HL-60 (cell line): Measurements from ENCODE around the gene RRP15.

Source experiments
- DNase-seq, 2 experiments: peaks; one replicate each; pipeline ENCODE4 v3.0.0-alpha.2; 2010 to 2020; ENCODE audit warnings: low read depth in 1 of 2, low spot score in 1 of 2
- H3K27ac ChIP-seq: fragments of 250-450 bp; sonication (Bioruptor Pico); replicated peaks from 2 replicates; pipeline ENCODE4 v1.5.1; 2020; ENCODE audit warnings: mild to moderate bottlenecking, moderate library complexity
- H3K27me3 ChIP-seq: fragments of 250-450 bp; sonication (Bioruptor Pico); 2 replicates; pipeline ENCODE4 v1.5.1; 2021; ENCODE audit warnings: mild to moderate bottlenecking, moderate library complexity; ENCODE audit not compliant: insufficient read depth, poor library complexity, severe bottlenecking
- H3K4me3 ChIP-seq: replicated peaks from 2 replicates; pipeline ENCODE4 v1.5.1; 2011; ENCODE audit warnings: mild to moderate bottlenecking, control low read depth, low read length; ENCODE audit not compliant: insufficient read depth
- CTCF ChIP-seq: IDR thresholded peaks from one replicate; pipeline ENCODE4 v1.5.1; 2011; ENCODE audit warnings: low read length, control low read depth, inconsistent platforms; ENCODE audit not compliant: insufficient read depth
- GABPA ChIP-seq: IDR thresholded peaks from 2 replicates; pipeline ENCODE4 v1.6.1; 2012; ENCODE audit warnings: low read depth
- POLR2AphosphoS5 ChIP-seq: IDR thresholded peaks from 2 replicates; pipeline ENCODE4 v1.6.1; 2012; ENCODE audit warnings: low read depth
- REST ChIP-seq: IDR thresholded peaks from 2 replicates; pipeline ENCODE4 v1.6.1; 2012; ENCODE audit warnings: low read depth; ENCODE audit not compliant: insufficient replicate concordance
- SPI1 ChIP-seq: IDR thresholded peaks from 2 replicates; pipeline ENCODE4 v1.6.1; 2012; ENCODE audit warnings: low read depth, mild to moderate bottlenecking, borderline replicate concordance
- long read RNA-seq: library from polyadenylated mRNA; unstranded; transcript quantifications from one replicate; pipeline ENCODE4 v2.0.0, GENCODE V29; 2020

Gene RRP15
- long read RNA-seq, full-length matches to known transcripts: 9 of 12 reads
- long read RNA-seq, partial matches to known transcripts: 0 of 12 reads
- long read RNA-seq, other reads (novel, unspliced or antisense): 3 of 12 reads

GRCh38 chr1:218284917-218285635, at the start of gene RRP15:
RRP15 (plus strand) TSS chr1:218285293; CDS start chr1:218285317, 24 bp downstream.
- H3K4me3 ChIP-seq: peak within 1 kb of the TSS; percentile 95
- peak; percentile 44; the same call in 1 of the 2 replicates for TF ChIP-seq SPI1
- peak; percentile 99 for TF ChIP-seq GABPA
- peak; percentile 91 for TF ChIP-seq POLR2AphosphoS5
- TF ChIP-seq REST: peak; percentile 79
- TF ChIP-seq CTCF: no peak
- H3K27me3 ChIP-seq: no peaks in the 10 kb centered on the region
- peak; percentile 58 to 91 for DNase-seq
- peak within 1 kb of the TSS; percentile 75 for H3K27ac ChIP-seq

- no peak overlapping the region for H3K4me3 ChIP-seq
- no peak for DNase-seq
- H3K27ac ChIP-seq: no peak overlapping the region
- TF ChIP-seq CTCF: no peak
- no peaks in the 10 kb centered on the region for H3K27me3 ChIP-seq
These were observed 42.9 kb upstream of the RRP15 start for GRCh38 chr1:218242171-218242570.

- DNase-seq: no peak
- Histone ChIP-seq H3K27me3 (no peaks in the 10 kb centered on the region), H3K4me3 (no peak overlapping the region), H3K27ac (no peak overlapping the region)
- TF ChIP-seq REST: no peak
- TF ChIP-seq SPI1: no peak
- TF ChIP-seq CTCF: no peak
- TF ChIP-seq POLR2AphosphoS5: no peak
- TF ChIP-seq GABPA: no peak
These were observed 37.8 kb upstream of the RRP15 start for GRCh38 chr1:218247339-218247738.
